ENCODE results near the gene CLEC18A. TPM values are rescaled to one million over a fixed set of nuclear protein-coding genes. Genes with fewer than 3 reads are reported as not detected.

Gene CLEC18A
- total and polyA plus RNA-seq, 2 donors (not counting 1 experiment from before 2014, with no cell fraction given): 0.52 to 2.2 TPM

GRCh38 chr16:69932691-69933392 lies 18.3 kb upstream of the CLEC18A start:
- H3K27ac Mint-ChIP-seq: no peak overlapping the region
- Histone ChIP-seq H3K27ac (ENCODE audit: low read length in 2 of 2) (no peak overlapping the region), H3K36me3 (replicated peaks in 1 of 2; ENCODE audit: control extremely low read depth in 1 of 2, control insufficient read depth in 1 of 2, extremely low read depth in 1 of 2, insufficient read depth in 2 of 2, low read length in 1 of 2) (peaks cover 1 to 78% of the 10 kb centered on the region in 2 experiments), H2AFZ (ENCODE audit: insufficient read depth, low read depth, low read length, poor library complexity, severe bottlenecking) (no peak overlapping the region), H4K20me1 (ENCODE audit: control insufficient read depth, insufficient read depth, low read length, poor library complexity, severe bottlenecking) (no peaks in the 10 kb centered on the region), H3K4me1 (ENCODE audit: control insufficient read depth in 2 of 2, insufficient read depth in 2 of 2, low read length in 2 of 2) (no peaks in the 10 kb centered on the region), H3K4me2 (replicated peaks; ENCODE audit: low read depth, low read length, poor library complexity, severe bottlenecking) (no peak overlapping the region), H3K4me3 (ENCODE audit: control extremely low read depth in 1 of 5, extremely low read depth in 1 of 5, insufficient read depth in 1 of 5, low read depth in 2 of 5, low read length in 4 of 5) (no peak overlapping the region), H3K9ac (ENCODE audit: low read length) (no peak overlapping the region), H3K79me2 (ENCODE audit: control insufficient read depth, insufficient read depth, low read length) (no peaks in the 10 kb centered on the region), H3K9me3 (ENCODE audit: control extremely low read depth in 1 of 3, control insufficient read depth in 2 of 3, insufficient read depth in 1 of 3, low read length in 2 of 3) (no peaks in the 10 kb centered on the region), H3K27me3 (replicated peaks in 1 of 4; ENCODE audit: control extremely low read depth in 1 of 4, control insufficient read depth in 3 of 4, insufficient read depth in 4 of 4, low read length in 3 of 4) (no peaks in the 10 kb centered on the region)
- 83% methylated on average over 22 of the region's 27 CpGs for WGBS (ENCODE audit: insufficient coverage)
- ATAC-seq (ENCODE audit: low read depth) (no peak), DNase-seq (no peak)
- CTCF ChIA-PET: interaction anchor here (1.3 kb wide), 1 partner anchor 136 kb away, joined by 3 read pairs; no protein-coding TSS in a partner anchor
- no peaks in the 10 kb centered on the region for H3K4me1 Mint-ChIP-seq
- H3K4me3 Mint-ChIP-seq: no peak overlapping the region
- H3K9me3 Mint-ChIP-seq (ENCODE audit: insufficient read depth): no peaks in the 10 kb centered on the region
- POLR2A ChIA-PET: no interaction called here
- no peaks in the 10 kb centered on the region for H3K27me3 Mint-ChIP-seq
- intact Hi-C loops (cut with micrococcal nuclease): no loop called here
- TF ChIP-seq CTCF (IDR thresholded peaks at IDR 0.05) (no peak), EZH2 (IDR thresholded peaks at IDR 0.05; ENCODE audit: borderline replicate concordance, insufficient read depth, low read depth, low read length, poor library complexity, severe bottlenecking) (no peak)

GRCh38 chr16:69934044-69934443 lies 17.1 kb upstream of the CLEC18A start:
- CTCF ChIA-PET: interaction anchor here (0.7 to 1.3 kb wide), 2 partner anchors 137 to 139 kb away, joined by 3 to 5 read pairs; no protein-coding TSS in a partner anchor
- TF ChIP-seq EZH2 (IDR thresholded peaks at IDR 0.05; ENCODE audit: borderline replicate concordance, insufficient read depth, low read depth, low read length, poor library complexity, severe bottlenecking): no peak
- no peak for TF ChIP-seq CTCF (IDR thresholded peaks at IDR 0.05)
- Histone ChIP-seq H3K27ac (ENCODE audit: low read length in 2 of 2) (no peak overlapping the region), H3K36me3 (replicated peaks in 1 of 2; ENCODE audit: control extremely low read depth in 1 of 2, control insufficient read depth in 1 of 2, extremely low read depth in 1 of 2, insufficient read depth in 2 of 2, low read length in 1 of 2) (peaks cover 1 to 86% of the 10 kb centered on the region in 2 experiments), H3K9ac (ENCODE audit: low read length) (no peak overlapping the region), H3K4me1 (ENCODE audit: control insufficient read depth in 2 of 2, insufficient read depth in 2 of 2, low read length in 2 of 2) (no peaks in the 10 kb centered on the region), H2AFZ (ENCODE audit: insufficient read depth, low read depth, low read length, poor library complexity, severe bottlenecking) (no peak overlapping the region), H3K9me3 (ENCODE audit: control extremely low read depth in 1 of 3, control insufficient read depth in 2 of 3, insufficient read depth in 1 of 3, low read length in 2 of 3) (no peaks in the 10 kb centered on the region), H3K4me2 (replicated peaks; ENCODE audit: low read depth, low read length, poor library complexity, severe bottlenecking) (no peak overlapping the region), H3K79me2 (ENCODE audit: control insufficient read depth, insufficient read depth, low read length) (no peaks in the 10 kb centered on the region), H4K20me1 (ENCODE audit: control insufficient read depth, insufficient read depth, low read length, poor library complexity, severe bottlenecking) (no peaks in the 10 kb centered on the region), H3K4me3 (ENCODE audit: control extremely low read depth in 1 of 5, extremely low read depth in 1 of 5, insufficient read depth in 1 of 5, low read depth in 2 of 5, low read length in 4 of 5) (no peak overlapping the region), H3K27me3 (replicated peaks in 1 of 4; ENCODE audit: control extremely low read depth in 1 of 4, control insufficient read depth in 3 of 4, insufficient read depth in 4 of 4, low read length in 3 of 4) (no peaks in the 10 kb centered on the region)
- 85% methylated on average over 9 of the region's 10 CpGs for WGBS (ENCODE audit: insufficient coverage)
- no peaks in the 10 kb centered on the region for H3K9me3 Mint-ChIP-seq (ENCODE audit: insufficient read depth)
- no peak for ATAC-seq (ENCODE audit: low read depth)
- H3K4me1 Mint-ChIP-seq: no peaks in the 10 kb centered on the region
- H3K27ac Mint-ChIP-seq: no peak overlapping the region
- POLR2A ChIA-PET: no interaction called here
- intact Hi-C loops (cut with micrococcal nuclease): no loop called here
- no peak for DNase-seq
- no peaks in the 10 kb centered on the region for H3K27me3 Mint-ChIP-seq
- H3K4me3 Mint-ChIP-seq: no peak overlapping the region

Data from B cell (primary cell).